Upper lobe of left lung (tissue), 6 donors: Measurements from ENCODE around the gene SYCP2L. TPM values are rescaled to one million over a fixed set of nuclear protein-coding genes. Genes with fewer than 3 reads are reported as not detected.
"Not testable (repeated sequence)": the region's sequence is repeated elsewhere in the genome, so short reads cannot be mapped to it uniquely, and the experiment has no call there.

Experiments
- ATAC-seq, 2 donors: fragments of 200-7000 bp; cut with Tn5 transposase; one replicate each; pipeline ENCODE4 v1.9.1; 2022; ENCODE audit warnings: mild to moderate bottlenecking in 2 of 2, moderate library complexity in 2 of 2; ENCODE audit not compliant: low FRiP score in 2 of 2
- DNase-seq, 2 donors: peaks; one replicate each; pipeline ENCODE4 v3.0.0-alpha.2; 2019 to 2020
- H3K27ac ChIP-seq, 4 donors: fragments of 200-600 bp; sonication (generic); one replicate each; pipeline ENCODE4 v1.5.1; 2016 to 2019
- H3K27me3 ChIP-seq, 4 donors: fragments of 200-600 bp; sonication (generic); one replicate each; pipeline ENCODE4 v1.5.1; 2017 to 2019
- H3K36me3 ChIP-seq, 4 donors: fragments of 200-600 bp; sonication (generic); one replicate each; pipeline ENCODE4 v1.5.1; 2016 to 2019
- H3K4me1 ChIP-seq, 4 donors: fragments of 200-600 bp; sonication (generic); one replicate each; pipeline ENCODE4 v1.5.1; 2018 to 2019
- H3K4me3 ChIP-seq, 4 donors: fragments of 200-600 bp; sonication (generic); one replicate each; pipeline ENCODE4 v1.5.1; 2017 to 2019; ENCODE audit warnings: mild to moderate bottlenecking in 2 of 4, moderate library complexity in 1 of 4
- H3K9me3 ChIP-seq, 4 donors: fragments of 200-600 bp; sonication (generic); one replicate each; pipeline ENCODE4 v1.5.1; 2018 to 2019
- CTCF ChIP-seq, 6 experiments: fragments of 450-650 bp in 4 of 6; fragments of 200-600 bp in 2 of 6; sonication (generic) in 2 of 6; IDR thresholded peaks; one replicate each; pipeline ENCODE4 v1.5.1; 2016 to 2019; ENCODE audit warnings: antibody characterized with exemption in 6 of 6
- EP300 ChIP-seq, 4 donors: sonication (generic); formaldehyde crosslinking; IDR thresholded peaks; one replicate each; pipeline ENCODE4 v1.5.1; 2017; ENCODE audit warnings: antibody characterized with exemption in 4 of 4, control low read depth in 2 of 4
- POLR2A ChIP-seq, 4 donors: fragments of 450-650 bp; IDR thresholded peaks; one replicate each; pipeline ENCODE4 v1.5.1; 2016 to 2017; ENCODE audit warnings: antibody characterized with exemption in 4 of 4, mild to moderate bottlenecking in 2 of 4
- POLR2AphosphoS5 ChIP-seq, 2 donors: sonication (generic); formaldehyde crosslinking; IDR thresholded peaks; one replicate each; pipeline ENCODE4 v1.5.1; 2017; ENCODE audit warnings: antibody characterized with exemption in 2 of 2
- WGBS, 2 donors: methylation state at CpG; one replicate each; pipeline ENCODE4 v1.1.5; 2017 to 2018; 5-methylcytosine and 5-hydroxymethylcytosine counted together
- total RNA-seq, 6 donors: library from RNA; depleted of rRNA in 4 of 6; stranded (reverse); fragments of >200 nt in 4 of 6; gene quantifications; one replicate each; pipeline versions ENCODE4 v1.1.0 to v1.2.1, GENCODE V29; 2016 to 2021
- donor health status: DM: no; HTN: no; CAD: no; lungs with moderate emphysema.
- donor health status: DM: no; HTN: yes; CAD: no; lungs with severe emphysema.

Gene SYCP2L
- total RNA-seq, 6 donors from 2014 or later, result 0.46 to 8.4 (median 1.6) TPM

GRCh38 chr6:10896691-10897090 lies 9.8 kb downstream of the SYCP2L start:
- Histone ChIP-seq H3K4me1 (no peaks in the 10 kb centered on the region), H3K4me3 (no peak overlapping the region), H3K9me3 (no peaks in the 10 kb centered on the region), H3K27ac (no peak overlapping the region), H3K27me3 (no peaks in the 10 kb centered on the region), H3K36me3 (no peaks in the 10 kb centered on the region)
- DNase-seq (no peak), ATAC-seq (no peak)
- TF ChIP-seq CTCF (IDR thresholded peaks at IDR 0.05), result no peak
- no peak for TF ChIP-seq POLR2AphosphoS5 (IDR thresholded peaks at IDR 0.05)
- no peak for TF ChIP-seq POLR2A (IDR thresholded peaks at IDR 0.05)
- TF ChIP-seq EP300 (IDR thresholded peaks at IDR 0.05), result no peak
- WGBS, 2 donors, result 78 to 83% methylated on average over 3 of the region's 3 CpGs

DNA sequence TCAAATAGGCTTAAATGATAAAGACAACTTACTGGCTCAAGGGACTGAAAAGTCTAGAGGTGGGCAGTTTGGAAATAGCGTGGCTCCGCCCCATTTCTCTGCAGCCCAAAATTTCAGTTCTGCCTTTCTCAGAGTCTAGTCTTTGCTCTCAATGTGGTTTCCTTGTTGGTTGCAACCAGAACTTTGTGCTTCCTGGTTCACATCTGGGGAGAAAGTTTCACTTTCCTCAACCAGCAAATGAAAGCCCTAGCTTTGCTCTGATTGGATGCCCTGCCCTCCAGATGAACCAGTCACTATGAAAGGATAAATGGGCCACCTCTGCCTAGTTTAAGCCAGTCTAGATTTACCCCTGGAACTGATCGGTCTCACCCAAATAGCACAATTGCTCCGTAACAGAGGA lies 14.9 kb downstream of the SYCP2L start:
- 73 to 93% methylated on average over 4 of the region's 4 CpGs for WGBS, 2 donors
- H3K27ac ChIP-seq, result no peak overlapping the region
- H3K4me3 ChIP-seq, result no peak overlapping the region
- H3K4me1 ChIP-seq, result no peaks in the 10 kb centered on the region
- peak in 1 of 2 donors; percentile 23 for DNase-seq
- no peaks in the 10 kb centered on the region for H3K36me3 ChIP-seq
- H3K9me3 ChIP-seq, result no peaks in the 10 kb centered on the region
- no peaks in the 10 kb centered on the region for H3K27me3 ChIP-seq
- ATAC-seq, result peak in 1 of 2 donors; percentile 73
- TF ChIP-seq POLR2A (IDR thresholded peaks at IDR 0.05) (no peak), CTCF (IDR thresholded peaks at IDR 0.05) (no peak), POLR2AphosphoS5 (IDR thresholded peaks at IDR 0.05) (no peak), EP300 (IDR thresholded peaks at IDR 0.05) (no peak)

DNA sequence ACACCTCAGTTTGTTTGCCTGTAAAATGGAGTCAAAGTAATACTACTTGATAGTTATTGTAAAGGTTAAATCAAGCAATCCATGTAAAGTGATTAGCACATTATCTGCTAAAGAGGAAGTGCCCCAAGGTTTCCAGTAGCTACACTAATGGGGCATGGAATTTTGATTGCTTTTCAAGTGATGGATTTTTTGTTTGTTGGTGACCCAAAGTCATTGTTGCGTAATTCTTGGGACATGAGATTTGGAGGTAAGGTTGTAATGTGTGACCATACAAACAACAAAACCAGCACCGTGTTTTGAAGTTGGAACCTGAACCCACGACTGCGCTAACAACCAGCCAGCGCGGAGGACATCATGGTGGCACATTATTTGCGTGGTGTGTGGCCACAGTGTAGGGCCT lies 17.2 kb downstream of the SYCP2L start:
- ATAC-seq (no peak), DNase-seq (no peak)
- Histone ChIP-seq H3K4me1 (no peaks in the 10 kb centered on the region), H3K27ac (no peak overlapping the region), H3K9me3 (no peaks in the 10 kb centered on the region), H3K36me3 (no peaks in the 10 kb centered on the region), H3K27me3 (no peaks in the 10 kb centered on the region), H3K4me3 (no peak overlapping the region)
- WGBS, 2 donors, result 96 to 97% methylated on average over 7 of the region's 7 CpGs
- no peak for TF ChIP-seq POLR2A (IDR thresholded peaks at IDR 0.05)
- no peak for TF ChIP-seq EP300 (IDR thresholded peaks at IDR 0.05)
- no peak for TF ChIP-seq CTCF (IDR thresholded peaks at IDR 0.05)
- no peak for TF ChIP-seq POLR2AphosphoS5 (IDR thresholded peaks at IDR 0.05)

DNA sequence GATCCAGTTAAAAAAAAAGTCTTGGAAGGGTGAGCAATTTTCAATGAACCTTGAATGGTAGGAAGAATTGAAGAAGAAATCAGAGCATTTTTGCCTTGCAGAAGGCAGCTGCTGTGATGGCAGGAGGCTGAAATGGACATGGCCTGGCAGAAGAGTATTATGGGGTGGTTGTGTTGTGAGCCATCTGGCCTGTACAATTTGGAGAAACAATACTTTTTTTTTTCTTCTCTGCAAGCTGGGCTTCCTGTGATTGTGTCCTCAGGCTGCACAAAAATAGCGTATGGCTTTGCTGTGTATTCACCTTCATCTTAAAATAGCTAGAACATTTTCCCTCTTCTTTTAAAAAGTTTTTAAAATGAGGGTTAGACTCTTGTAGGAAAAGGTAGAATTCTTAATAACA lies 21.4 kb downstream of the SYCP2L start:
- H3K27ac ChIP-seq, result no peak overlapping the region
- H3K36me3 ChIP-seq, result no peaks in the 10 kb centered on the region
- no peaks in the 10 kb centered on the region for H3K27me3 ChIP-seq
- WGBS, 2 donors, result 65 to 71% methylated on average over 1 of the region's 1 CpG
- TF ChIP-seq EP300 (IDR thresholded peaks at IDR 0.05) (no peak), POLR2A (IDR thresholded peaks at IDR 0.05) (no peak), POLR2AphosphoS5 (IDR thresholded peaks at IDR 0.05) (no peak), CTCF (IDR thresholded peaks at IDR 0.05) (no peak)
- no peaks in the 10 kb centered on the region for H3K9me3 ChIP-seq
- H3K4me3 ChIP-seq, result no peak overlapping the region
- ATAC-seq, result no peak
- no peaks in the 10 kb centered on the region for H3K4me1 ChIP-seq
- DNase-seq, result no peak

DNA sequence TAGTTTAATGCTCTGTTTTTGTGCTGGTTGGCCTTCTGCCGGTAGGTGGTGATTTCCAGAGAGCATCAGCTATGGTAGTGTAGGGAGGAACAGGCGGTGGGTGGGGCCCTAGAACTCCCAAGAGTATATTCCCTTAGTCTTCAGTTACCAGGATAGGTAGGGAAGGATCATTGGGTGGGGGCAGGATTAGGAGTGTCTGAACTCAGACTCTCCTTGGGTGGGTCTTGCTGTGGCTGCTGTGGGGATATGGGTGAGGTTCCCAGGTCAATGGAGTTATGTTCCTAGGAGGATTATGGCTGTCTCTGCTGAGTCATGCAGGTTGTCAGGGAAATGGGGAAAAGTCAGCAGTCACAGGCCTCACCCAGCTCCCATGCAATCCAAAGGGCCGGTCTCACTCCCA lies 32.7 kb downstream of the SYCP2L start:
- H3K4me3 ChIP-seq, H3K27ac ChIP-seq, H3K9me3 ChIP-seq, DNase-seq, H3K4me1 ChIP-seq, H3K36me3 ChIP-seq, ATAC-seq, H3K27me3 ChIP-seq: not testable (repeated sequence)
- WGBS, 2 donors, result 97 to 98% methylated on average over 3 of the region's 3 CpGs
